Smooth muscle cell (in vitro differentiated cells): ENCODE results near the gene SH2D3A. TPM values are rescaled to one million over a fixed set of nuclear protein-coding genes. Genes with fewer than 3 reads are reported as not detected.
A peak's percentile ranks its signal among the peaks of the same experiment; 100 is the strongest.
"Not testable (repeated sequence)": the region's sequence is repeated elsewhere in the genome, so short reads cannot be mapped to it uniquely, and the experiment has no call there.

ENCODE experiments used
- DNase-seq: peaks from one replicate; lab custom pipeline; 2025; ENCODE audit not compliant: unreplicated experiment; lab: John Stamatoyannopoulos, UW
- H2AFZ ChIP-seq: fragments of 200-600 bp; sonication (generic); 2 replicates; pipeline ENCODE4 v1.6.0; 2016; ENCODE audit warnings: antibody characterized with exemption, low read depth, mild to moderate bottlenecking
- H3F3A ChIP-seq: fragments of 200-600 bp; sonication (generic); 2 replicates; pipeline ENCODE4 v1.6.0; 2017; ENCODE audit warnings: antibody characterized with exemption, low read depth
- H3K27ac ChIP-seq: fragments of 200-600 bp; sonication (generic); 2 replicates; pipeline ENCODE4 v1.5.1; 2016; ENCODE audit warnings: low read depth, mild to moderate bottlenecking
- H3K27me3 ChIP-seq: fragments of 200-600 bp; sonication (generic); 2 replicates; pipeline ENCODE4 v1.6.1; 2016; ENCODE audit warnings: low read depth, mild to moderate bottlenecking
- H3K36me3 ChIP-seq: fragments of 200-600 bp; sonication (generic); 2 replicates; pipeline ENCODE4 v1.5.1; 2016; ENCODE audit warnings: low read depth
- H3K4me1 ChIP-seq: fragments of 200-600 bp; sonication (generic); 2 replicates; pipeline ENCODE4 v1.5.1; 2016; ENCODE audit warnings: low read depth
- H3K4me2 ChIP-seq: fragments of 200-600 bp; sonication (generic); 2 replicates; pipeline ENCODE4 v1.6.0; 2016; ENCODE audit warnings: mild to moderate bottlenecking
- H3K4me3 ChIP-seq: fragments of 200-600 bp; sonication (generic); 2 replicates; pipeline ENCODE4 v1.5.1; 2016; ENCODE audit warnings: mild to moderate bottlenecking
- H3K79me2 ChIP-seq: fragments of 200-600 bp; sonication (generic); 2 replicates; pipeline ENCODE4 v1.6.0; 2016; ENCODE audit warnings: low read depth, mild to moderate bottlenecking
- H3K9ac ChIP-seq: fragments of 200-600 bp; sonication (generic); 2 replicates; pipeline ENCODE4 v1.6.0; 2016; ENCODE audit warnings: low read depth
- H3K9me3 ChIP-seq: fragments of 200-600 bp; sonication (generic); replicated peaks from 2 replicates; pipeline ENCODE4 v1.5.1; 2016; ENCODE audit warnings: low read depth
- H4K20me1 ChIP-seq: fragments of 200-600 bp; sonication (generic); 2 replicates; pipeline ENCODE4 v1.6.0; 2016; ENCODE audit warnings: low read depth
- WGBS: methylation state at CpG from one replicate; pipeline ENCODE4 v1.1.7; 2016; ENCODE audit warnings: low lambda C conversion rate; 5-methylcytosine and 5-hydroxymethylcytosine counted together
- polyA plus RNA-seq: library from polyadenylated mRNA; unstranded; fragments of >200 nt; fragmentation: Nextera tagmentation; extraction: Ambion mirVana; gene quantifications from 2 replicates; pipeline ENCODE4 v1.2.1, GENCODE V29; 2016
- total RNA-seq: library from RNA; depleted of rRNA; stranded (reverse); fragments of >200 nt; gene quantifications from 2 replicates; pipeline ENCODE4 v1.2.3, GENCODE V29; 2014
- TF ChIP-seq, protein P1 (sequence below): fragments of 200-600 bp; sonication (generic); IDR thresholded peaks from 2 replicates; pipeline ENCODE4 v1.5.1; 2017; ENCODE audit warnings: borderline replicate concordance, mild to moderate bottlenecking, antibody characterized with exemption; ENCODE audit not compliant: insufficient read depth, poor library complexity, severe bottlenecking

Gene SH2D3A
- total and polyA plus RNA-seq, 2 experiments from 2014 or later = 6.2 to 9.3 TPM

- H3K4me1 ChIP-seq = peaks cover 2% of the 10 kb centered on the region
- no peaks in the 10 kb centered on the region for H3K27me3 ChIP-seq
- 68% methylated on average over 8 of the region's 8 CpGs for WGBS
- no peak overlapping the region for H3K4me3 ChIP-seq
- no peaks in the 10 kb centered on the region for H3K9me3 ChIP-seq
- TF ChIP-seq, protein P1, sequence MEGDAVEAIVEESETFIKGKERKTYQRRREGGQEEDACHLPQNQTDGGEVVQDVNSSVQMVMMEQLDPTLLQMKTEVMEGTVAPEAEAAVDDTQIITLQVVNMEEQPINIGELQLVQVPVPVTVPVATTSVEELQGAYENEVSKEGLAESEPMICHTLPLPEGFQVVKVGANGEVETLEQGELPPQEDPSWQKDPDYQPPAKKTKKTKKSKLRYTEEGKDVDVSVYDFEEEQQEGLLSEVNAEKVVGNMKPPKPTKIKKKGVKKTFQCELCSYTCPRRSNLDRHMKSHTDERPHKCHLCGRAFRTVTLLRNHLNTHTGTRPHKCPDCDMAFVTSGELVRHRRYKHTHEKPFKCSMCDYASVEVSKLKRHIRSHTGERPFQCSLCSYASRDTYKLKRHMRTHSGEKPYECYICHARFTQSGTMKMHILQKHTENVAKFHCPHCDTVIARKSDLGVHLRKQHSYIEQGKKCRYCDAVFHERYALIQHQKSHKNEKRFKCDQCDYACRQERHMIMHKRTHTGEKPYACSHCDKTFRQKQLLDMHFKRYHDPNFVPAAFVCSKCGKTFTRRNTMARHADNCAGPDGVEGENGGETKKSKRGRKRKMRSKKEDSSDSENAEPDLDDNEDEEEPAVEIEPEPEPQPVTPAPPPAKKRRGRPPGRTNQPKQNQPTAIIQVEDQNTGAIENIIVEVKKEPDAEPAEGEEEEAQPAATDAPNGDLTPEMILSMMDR = no peak
- no peaks in the 10 kb centered on the region for H4K20me1 ChIP-seq
- H3K79me2 ChIP-seq = no peaks in the 10 kb centered on the region
- peak overlapping the region; percentile 23 for H2AFZ ChIP-seq
- H3K36me3 ChIP-seq = no peaks in the 10 kb centered on the region
- DNase-seq = no peak
- no peaks in the 10 kb centered on the region for H3F3A ChIP-seq
- H3K27ac ChIP-seq = no peak overlapping the region
- no peak overlapping the region for H3K4me2 ChIP-seq
- H3K9ac ChIP-seq = no peak overlapping the region
Observed at GRCh38 chr19:6768236-6768785, 1.1 kb upstream of the SH2D3A start.

DNA sequence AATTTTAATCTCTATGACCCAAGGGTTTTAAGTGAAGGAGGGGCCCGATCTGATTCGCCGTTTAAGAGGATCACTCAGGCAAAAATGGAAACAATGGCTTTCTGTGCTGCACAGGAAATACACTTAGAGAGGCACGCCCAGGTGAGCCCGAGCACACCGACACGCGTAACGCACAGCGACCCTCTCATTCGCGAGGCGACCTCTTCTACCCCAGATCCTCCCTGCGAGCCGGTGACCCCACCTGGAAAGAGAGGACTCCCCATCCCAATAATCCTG is 216 bp downstream of the SH2D3A start:
- no peaks in the 10 kb centered on the region for H3K36me3 ChIP-seq
- H3K9ac ChIP-seq = no peak overlapping the region
- H3K4me3 ChIP-seq = peak overlapping the region; percentile 53
- no peaks in the 10 kb centered on the region for H3K79me2 ChIP-seq
- H3K27ac ChIP-seq = no peak overlapping the region
- no peaks in the 10 kb centered on the region for H3K9me3 ChIP-seq
- H3F3A ChIP-seq = no peaks in the 10 kb centered on the region
- TF ChIP-seq, protein P1 = no peak
- no peaks in the 10 kb centered on the region for H4K20me1 ChIP-seq
- H2AFZ ChIP-seq = peak overlapping the region; percentile 70
- H3K27me3 ChIP-seq = no peaks in the 10 kb centered on the region
- no peak for DNase-seq
- WGBS = 4% methylated on average over 15 of the region's 15 CpGs
- peak overlapping the region; percentile 87 for H3K4me2 ChIP-seq
- peaks cover 2% of the 10 kb centered on the region for H3K4me1 ChIP-seq

DNA sequence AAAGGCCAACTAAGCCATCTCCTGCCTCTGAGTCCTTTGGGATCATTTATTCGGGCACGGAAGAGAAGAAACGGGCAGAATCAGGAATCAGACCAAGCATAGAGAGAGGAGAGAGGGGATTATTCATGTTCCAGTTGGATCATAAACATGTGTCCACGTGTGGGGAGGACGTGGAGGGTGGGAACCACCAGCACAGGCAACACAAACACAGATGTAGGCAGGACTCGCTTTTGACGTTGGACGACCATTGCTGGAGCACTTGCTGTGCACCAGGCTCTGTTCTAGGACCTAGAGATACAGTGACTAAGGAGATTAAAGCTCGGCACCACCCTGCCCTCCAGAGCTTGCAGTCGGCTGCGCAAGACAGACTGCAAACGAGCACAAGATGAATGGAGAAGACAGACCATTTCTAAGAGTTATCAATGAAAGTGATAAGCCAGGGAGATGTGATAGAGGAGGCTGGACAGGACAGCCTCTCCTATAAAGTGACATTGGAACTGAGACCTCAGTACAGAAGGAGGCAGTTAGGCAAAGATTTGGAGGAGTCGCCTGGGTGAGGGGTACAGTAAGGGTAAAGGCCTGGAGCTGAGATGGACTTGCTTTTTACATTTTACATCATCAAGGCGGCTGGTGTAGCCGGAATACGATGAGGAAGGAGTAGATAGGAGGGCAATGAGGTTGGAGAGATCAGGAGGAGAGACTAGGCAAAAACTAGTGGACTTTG is 716 bp downstream of the SH2D3A start:
- no peaks in the 10 kb centered on the region for H3F3A ChIP-seq
- 9% methylated on average over 16 of the region's 16 CpGs for WGBS
- H3K4me3 ChIP-seq = peak overlapping the region; percentile 53
- DNase-seq = no peak
- no peaks in the 10 kb centered on the region for H3K27me3 ChIP-seq
- TF ChIP-seq, protein P1 = no peak
- peaks cover 2% of the 10 kb centered on the region for H3K4me1 ChIP-seq
- H3K79me2 ChIP-seq = no peaks in the 10 kb centered on the region
- H2AFZ ChIP-seq = peak overlapping the region; percentile 70
- peak overlapping the region; percentile 77 for H3K27ac ChIP-seq
- no peaks in the 10 kb centered on the region for H4K20me1 ChIP-seq
- H3K36me3 ChIP-seq = no peaks in the 10 kb centered on the region
- H3K9ac ChIP-seq = no peak overlapping the region
- peak overlapping the region; percentile 87 for H3K4me2 ChIP-seq
- no peaks in the 10 kb centered on the region for H3K9me3 ChIP-seq

GRCh38 chr19:6765738-6766356 is 1.4 kb downstream of the SH2D3A start:
- peaks cover 2% of the 10 kb centered on the region for H3K4me1 ChIP-seq
- H2AFZ ChIP-seq = no peak overlapping the region
- peak overlapping the region; percentile 77 for H3K27ac ChIP-seq
- TF ChIP-seq, protein P1 = no peak
- H3K36me3 ChIP-seq = no peaks in the 10 kb centered on the region
- no peak for DNase-seq
- H3K4me2 ChIP-seq = peak overlapping the region; percentile 87
- H3K9ac ChIP-seq = no peak overlapping the region
- no peaks in the 10 kb centered on the region for H3F3A ChIP-seq
- peak overlapping the region; percentile 53 for H3K4me3 ChIP-seq
- H4K20me1 ChIP-seq = no peaks in the 10 kb centered on the region
- 12% methylated on average over 8 of the region's 8 CpGs for WGBS
- H3K79me2 ChIP-seq = no peaks in the 10 kb centered on the region
- H3K9me3 ChIP-seq = no peaks in the 10 kb centered on the region
- no peaks in the 10 kb centered on the region for H3K27me3 ChIP-seq

- H3K4me3 ChIP-seq, H3K4me1 ChIP-seq, H3K9me3 ChIP-seq, H3K9ac ChIP-seq, H3K27ac ChIP-seq, H3F3A ChIP-seq, H4K20me1 ChIP-seq, H2AFZ ChIP-seq, H3K79me2 ChIP-seq, H3K36me3 ChIP-seq, DNase-seq, H3K27me3 ChIP-seq, H3K4me2 ChIP-seq: not testable (repeated sequence)
- WGBS = 85% methylated on average over 8 of the region's 8 CpGs
Observed at GRCh38 chr19:6762253-6762797, 4.9 kb downstream of the SH2D3A start.
